ENCODE results near the gene GCK. TPM values are rescaled to one million over a fixed set of nuclear protein-coding genes. Genes with fewer than 3 reads are reported as not detected.

Gene GCK
- total and polyA plus RNA-seq, 2 experiments from 2014 or later, result 1.7 to 2.5 TPM

DNA sequence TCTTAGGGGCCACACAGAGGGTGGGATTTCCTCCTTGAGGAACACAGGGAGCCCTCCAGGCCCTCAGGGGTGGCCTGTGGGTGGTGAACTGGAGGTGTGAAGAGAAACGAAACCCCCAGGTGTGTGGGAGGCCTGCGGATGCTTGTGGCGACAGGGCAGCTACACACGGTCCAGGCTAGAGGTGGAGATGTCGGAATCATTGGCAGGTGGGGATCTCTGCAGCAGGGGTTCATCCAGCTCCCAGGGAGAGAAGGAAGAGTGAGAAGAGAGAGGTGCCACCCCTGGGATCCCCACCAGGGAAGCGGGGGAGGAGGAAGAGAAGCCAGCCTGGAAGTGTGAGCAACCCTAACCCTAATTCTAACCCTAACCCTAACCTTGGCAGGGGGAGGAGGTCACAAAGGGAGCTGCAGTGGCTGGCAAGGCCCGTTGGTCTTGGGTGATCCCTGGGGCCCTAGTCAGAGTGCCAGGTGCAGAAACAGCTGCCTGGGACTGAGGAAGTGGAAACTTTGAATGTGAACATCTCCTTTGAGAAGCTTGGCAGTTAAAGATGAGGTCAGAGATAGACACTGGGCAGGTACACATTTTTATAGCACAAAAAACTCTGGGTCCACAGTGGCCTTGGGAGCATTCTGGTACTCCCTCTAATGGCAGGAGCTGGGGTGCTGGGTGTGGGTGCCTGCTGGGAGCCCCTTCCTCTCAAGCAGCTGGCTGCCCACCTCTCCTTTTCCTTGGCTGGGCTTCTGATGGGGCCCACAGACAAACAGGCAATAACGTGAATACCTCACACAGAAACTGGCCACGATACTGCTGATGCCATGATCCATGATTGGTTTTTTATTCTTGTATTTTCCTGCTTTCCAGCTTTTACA lies 91.9 kb downstream of the GCK start:
- Histone ChIP-seq H3K36me3 (replicated peaks; ENCODE audit: insufficient read depth, low read depth) (no peaks in the 10 kb centered on the region), H3K4me2 (no peak overlapping the region), H4K20me1 (ENCODE audit: insufficient read depth, poor library complexity, severe bottlenecking) (no peaks in the 10 kb centered on the region), H3K4me3 (no peak overlapping the region), H3K27me3 (no peaks in the 10 kb centered on the region), H3K9me3 (ENCODE audit: low read depth) (no peaks in the 10 kb centered on the region), H3K9me2 (replicated peaks; ENCODE audit: insufficient read depth) (no peaks in the 10 kb centered on the region), H3K4me1 (ENCODE audit: insufficient read depth) (peaks cover 5% of the 10 kb centered on the region), H2AFZ (no peak overlapping the region), H3K27ac (no peak overlapping the region), H3K79me2 (no peaks in the 10 kb centered on the region)
- 85% methylated on average over 9 of the region's 9 CpGs for WGBS (ENCODE audit: low lambda C conversion rate, missing lambda C conversion rate)
- DNase-seq (ENCODE audit: low spot score), result no peak
- TF ChIP-seq, protein P1, sequence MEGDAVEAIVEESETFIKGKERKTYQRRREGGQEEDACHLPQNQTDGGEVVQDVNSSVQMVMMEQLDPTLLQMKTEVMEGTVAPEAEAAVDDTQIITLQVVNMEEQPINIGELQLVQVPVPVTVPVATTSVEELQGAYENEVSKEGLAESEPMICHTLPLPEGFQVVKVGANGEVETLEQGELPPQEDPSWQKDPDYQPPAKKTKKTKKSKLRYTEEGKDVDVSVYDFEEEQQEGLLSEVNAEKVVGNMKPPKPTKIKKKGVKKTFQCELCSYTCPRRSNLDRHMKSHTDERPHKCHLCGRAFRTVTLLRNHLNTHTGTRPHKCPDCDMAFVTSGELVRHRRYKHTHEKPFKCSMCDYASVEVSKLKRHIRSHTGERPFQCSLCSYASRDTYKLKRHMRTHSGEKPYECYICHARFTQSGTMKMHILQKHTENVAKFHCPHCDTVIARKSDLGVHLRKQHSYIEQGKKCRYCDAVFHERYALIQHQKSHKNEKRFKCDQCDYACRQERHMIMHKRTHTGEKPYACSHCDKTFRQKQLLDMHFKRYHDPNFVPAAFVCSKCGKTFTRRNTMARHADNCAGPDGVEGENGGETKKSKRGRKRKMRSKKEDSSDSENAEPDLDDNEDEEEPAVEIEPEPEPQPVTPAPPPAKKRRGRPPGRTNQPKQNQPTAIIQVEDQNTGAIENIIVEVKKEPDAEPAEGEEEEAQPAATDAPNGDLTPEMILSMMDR (IDR thresholded peaks at IDR 0.05; ENCODE audit: poor library complexity), result no peak
- TF ChIP-seq EZH2 (IDR thresholded peaks at IDR 0.05; ENCODE audit: borderline replicate concordance) (no peak), EZH2phosphoT487 (IDR thresholded peaks at IDR 0.05; ENCODE audit: low read depth, severe bottlenecking, unreplicated experiment) (no peak)

DNA sequence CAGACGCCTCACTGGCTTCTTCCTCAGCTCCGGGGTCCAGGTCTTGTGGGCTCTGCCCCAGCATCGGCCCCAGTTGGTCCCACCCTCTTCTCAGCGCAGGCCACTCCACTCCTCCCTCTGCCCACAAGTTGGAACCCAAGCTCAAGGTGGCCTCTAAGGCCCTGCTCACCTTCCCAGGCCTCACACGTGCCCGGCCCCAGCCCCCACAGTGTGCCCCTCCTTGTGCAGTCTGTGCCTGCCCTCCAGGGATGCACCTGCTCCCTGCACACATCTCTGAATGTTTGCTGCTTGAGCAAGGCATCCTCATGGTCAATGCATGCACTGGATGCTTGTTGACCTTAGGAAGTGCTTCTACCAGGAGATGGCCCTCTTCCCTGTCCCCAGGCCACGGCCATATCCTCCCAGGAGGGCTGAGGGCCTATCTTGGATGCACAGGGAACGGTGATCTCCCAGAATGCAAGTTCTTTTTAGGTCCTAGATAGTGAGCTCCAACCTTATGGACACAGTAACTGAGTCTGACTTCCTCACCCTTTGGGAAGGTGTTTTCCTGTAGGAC lies 92.8 kb downstream of the GCK start:
- H3K4me1 ChIP-seq (ENCODE audit: insufficient read depth), result peaks cover 5% of the 10 kb centered on the region
- no peak for TF ChIP-seq EZH2phosphoT487 (IDR thresholded peaks at IDR 0.05; ENCODE audit: low read depth, severe bottlenecking, unreplicated experiment)
- TF ChIP-seq, protein P1 (IDR thresholded peaks at IDR 0.05; ENCODE audit: poor library complexity), result no peak
- no peak for TF ChIP-seq EZH2 (IDR thresholded peaks at IDR 0.05; ENCODE audit: borderline replicate concordance)
- H3K27ac ChIP-seq, result no peak overlapping the region
- no peak overlapping the region for H2AFZ ChIP-seq
- no peaks in the 10 kb centered on the region for H3K79me2 ChIP-seq
- no peaks in the 10 kb centered on the region for H3K9me3 ChIP-seq (ENCODE audit: low read depth)
- H3K27me3 ChIP-seq, result no peaks in the 10 kb centered on the region
- H3K4me3 ChIP-seq, result no peak overlapping the region
- H3K36me3 ChIP-seq (replicated peaks; ENCODE audit: insufficient read depth, low read depth), result no peaks in the 10 kb centered on the region
- no peak for DNase-seq (ENCODE audit: low spot score)
- H4K20me1 ChIP-seq (ENCODE audit: insufficient read depth, poor library complexity, severe bottlenecking), result no peaks in the 10 kb centered on the region
- H3K9me2 ChIP-seq (replicated peaks; ENCODE audit: insufficient read depth), result no peaks in the 10 kb centered on the region
- no peak overlapping the region for H3K4me2 ChIP-seq
- WGBS (ENCODE audit: low lambda C conversion rate, missing lambda C conversion rate), result 94% methylated on average over 6 of the region's 8 CpGs

DNA sequence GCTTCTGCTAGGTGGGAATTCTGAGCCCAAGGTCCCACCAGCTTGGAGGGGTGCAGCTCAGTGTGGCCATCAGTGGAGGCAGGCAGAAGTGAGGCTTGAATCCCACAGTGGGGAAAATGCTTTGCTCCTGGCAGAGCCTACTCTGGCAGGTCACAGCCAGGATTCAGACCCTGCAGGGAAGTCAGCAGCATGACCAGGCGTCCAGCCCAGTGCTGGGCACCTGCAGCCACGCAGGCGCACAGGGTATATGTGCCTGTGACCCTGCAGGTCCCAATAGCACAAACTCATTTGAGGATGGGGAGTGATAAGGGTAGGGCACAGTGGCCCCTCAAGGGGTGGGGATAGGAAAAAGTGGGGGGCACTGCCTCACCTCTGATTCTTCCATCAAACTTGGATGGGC lies 93.5 kb downstream of the GCK start:
- 86% methylated on average over 3 of the region's 3 CpGs for WGBS (ENCODE audit: low lambda C conversion rate, missing lambda C conversion rate)
- TF ChIP-seq EZH2phosphoT487 (IDR thresholded peaks at IDR 0.05; ENCODE audit: low read depth, severe bottlenecking, unreplicated experiment) (no peak), EZH2 (IDR thresholded peaks at IDR 0.05; ENCODE audit: borderline replicate concordance) (no peak)
- TF ChIP-seq, protein P1 (IDR thresholded peaks at IDR 0.05; ENCODE audit: poor library complexity), result no peak
- Histone ChIP-seq H3K9me2 (replicated peaks; ENCODE audit: insufficient read depth) (no peaks in the 10 kb centered on the region), H3K27me3 (no peaks in the 10 kb centered on the region), H3K4me3 (no peak overlapping the region), H2AFZ (no peak overlapping the region), H3K79me2 (no peaks in the 10 kb centered on the region), H3K4me2 (no peak overlapping the region), H4K20me1 (ENCODE audit: insufficient read depth, poor library complexity, severe bottlenecking) (no peaks in the 10 kb centered on the region), H3K27ac (no peak overlapping the region), H3K4me1 (ENCODE audit: insufficient read depth) (peaks cover 5% of the 10 kb centered on the region), H3K9me3 (ENCODE audit: low read depth) (no peaks in the 10 kb centered on the region), H3K36me3 (replicated peaks; ENCODE audit: insufficient read depth, low read depth) (no peaks in the 10 kb centered on the region)
- no peak for DNase-seq (ENCODE audit: low spot score)
